Measurements from ENCODE around the gene ZNF292.
"Not testable (repeated sequence)": the region's sequence is repeated elsewhere in the genome, so short reads cannot be mapped to it uniquely, and the experiment has no call there.

ZNF292 gene

DNA sequence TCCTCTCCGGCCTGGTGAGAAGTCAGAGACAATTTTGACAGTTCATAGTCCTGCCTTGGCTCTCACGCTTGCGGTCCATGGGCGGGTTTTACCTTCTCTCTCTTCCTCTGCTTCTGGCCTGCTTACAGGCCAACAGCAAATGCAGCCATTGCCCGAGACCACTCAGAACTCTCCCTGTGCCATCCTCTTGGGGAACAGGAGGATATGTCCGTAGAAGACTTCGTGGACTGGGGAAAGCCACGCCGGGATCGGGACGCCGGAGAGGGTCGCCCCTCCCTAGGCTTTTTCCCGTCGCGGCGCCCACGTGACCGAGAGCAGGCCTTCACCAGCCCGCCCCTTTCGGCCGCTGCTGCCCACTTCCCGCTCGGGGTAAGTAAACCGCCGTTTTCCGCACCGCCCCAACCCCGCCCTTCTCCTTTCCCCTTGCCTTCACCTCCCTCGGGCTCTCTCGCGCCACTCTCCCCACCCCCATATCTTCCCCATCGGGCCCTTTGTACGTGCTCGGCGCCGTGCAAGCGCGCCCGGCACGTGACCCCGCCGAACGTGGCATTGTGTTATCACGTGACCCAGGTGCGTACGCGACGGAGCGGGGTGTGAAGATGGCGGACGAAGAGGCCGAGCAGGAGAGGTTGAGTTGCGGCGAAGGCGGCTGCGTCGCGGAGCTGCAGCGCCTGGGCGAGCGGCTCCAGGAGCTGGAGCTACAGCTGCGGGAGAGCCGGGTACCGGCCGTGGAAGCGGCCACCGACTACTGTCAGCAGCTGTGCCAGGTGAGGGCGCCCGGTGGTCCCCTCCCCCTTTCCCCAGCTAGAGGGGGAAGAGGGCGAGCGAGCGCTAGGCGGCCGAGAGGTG lies at the start of gene ZNF292:
ZNF292 (plus strand) TSS at position 573 of the 849 bp plus-strand sequence; CDS start at position 600, 27 bp downstream.
- peak; percentile 92 to 95 for DNase-seq

DNA sequence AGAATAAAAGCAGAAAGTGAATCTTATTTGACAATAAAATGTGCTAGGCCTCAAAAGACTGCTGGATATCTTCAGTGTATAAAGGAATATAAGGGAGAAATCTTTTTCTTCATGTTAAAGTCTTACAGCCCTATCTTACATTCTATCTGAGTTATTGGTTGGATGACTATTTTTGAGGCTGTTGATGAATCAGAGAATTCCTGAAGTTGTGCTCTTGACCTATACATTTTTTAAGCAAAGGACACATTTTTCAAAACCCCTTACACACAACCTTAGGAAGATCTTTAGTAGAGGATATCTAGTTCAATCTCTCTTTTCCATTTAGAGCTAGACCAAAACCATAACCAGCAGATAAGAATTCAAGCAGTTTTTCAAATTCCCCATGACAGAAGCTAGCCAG lies 49.5 kb upstream of the ZNF292 start:
- DNase-seq, result no peak

DNA sequence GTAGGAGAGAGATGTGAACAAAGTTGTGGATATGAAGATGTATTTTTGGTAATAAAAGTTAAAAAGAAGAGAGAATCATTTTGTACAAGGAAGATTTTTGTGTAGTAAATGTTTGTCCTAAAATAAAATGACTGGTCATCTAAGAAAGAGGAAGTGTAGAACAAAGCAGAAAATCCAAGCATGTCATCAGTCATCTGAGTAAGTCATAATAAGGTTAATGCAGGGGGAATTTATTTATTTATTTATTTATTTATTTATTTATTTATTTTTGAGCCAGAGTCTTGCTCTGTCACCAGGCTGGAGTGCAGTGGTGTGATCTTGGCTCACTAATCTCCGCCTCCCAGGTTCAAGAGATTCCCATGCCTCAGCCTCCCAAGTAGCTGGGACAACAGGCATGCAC lies 44.7 kb upstream of the ZNF292 start:
- no peak for DNase-seq

DNA sequence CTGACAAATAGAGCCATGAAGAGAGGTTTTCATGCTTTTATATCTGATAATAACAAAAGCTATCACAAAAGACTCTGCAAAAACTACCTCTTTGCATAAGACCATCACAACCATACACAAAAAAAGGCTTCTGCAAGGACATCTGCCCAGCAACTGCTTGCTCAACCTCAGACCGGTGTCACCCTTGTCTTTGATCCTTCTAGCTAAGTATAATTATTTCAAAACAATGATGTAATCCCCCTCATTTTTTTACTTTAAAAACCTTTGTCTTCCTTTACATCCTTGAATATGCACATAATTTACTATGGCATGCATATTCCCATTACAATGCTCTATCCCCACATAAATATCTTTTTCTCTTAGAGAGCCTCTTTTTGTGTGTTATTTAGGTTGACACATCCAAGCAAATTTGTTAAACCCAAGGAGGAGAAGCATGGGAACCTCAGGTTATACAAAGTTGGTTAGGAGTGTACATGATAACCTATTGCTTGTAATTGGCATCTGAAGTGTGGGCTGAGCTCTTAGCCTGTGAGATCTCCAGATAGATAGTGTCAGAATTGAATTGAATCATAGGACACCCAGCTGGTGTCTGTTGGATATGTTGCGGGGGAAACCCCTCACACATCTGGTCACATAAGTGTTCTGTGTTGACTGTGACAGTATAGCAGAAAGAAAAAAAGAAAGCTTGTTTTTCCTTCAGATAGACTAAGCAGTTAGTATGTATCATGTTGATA lies 39.8 kb upstream of the ZNF292 start:
- no peak for DNase-seq

DNA sequence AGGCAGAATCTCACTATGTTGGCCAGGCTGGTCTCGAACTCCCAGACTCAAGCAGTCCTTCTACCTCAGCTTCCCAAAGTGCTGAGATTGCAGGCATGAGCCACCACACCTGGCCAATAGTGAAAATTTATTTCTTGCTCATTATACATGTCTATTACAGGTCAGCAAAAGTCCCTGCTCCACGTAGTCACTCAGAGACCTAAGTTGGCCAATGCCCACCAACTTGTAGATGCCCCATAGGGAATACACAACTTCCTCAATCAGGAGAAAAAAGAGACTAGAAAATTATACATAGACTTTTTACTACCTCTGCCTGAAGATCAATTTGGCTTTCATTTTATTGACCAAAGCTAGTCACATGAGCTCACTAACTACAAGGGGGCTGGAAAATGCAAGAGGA lies 38.4 kb upstream of the ZNF292 start:
- no peak for DNase-seq

DNA sequence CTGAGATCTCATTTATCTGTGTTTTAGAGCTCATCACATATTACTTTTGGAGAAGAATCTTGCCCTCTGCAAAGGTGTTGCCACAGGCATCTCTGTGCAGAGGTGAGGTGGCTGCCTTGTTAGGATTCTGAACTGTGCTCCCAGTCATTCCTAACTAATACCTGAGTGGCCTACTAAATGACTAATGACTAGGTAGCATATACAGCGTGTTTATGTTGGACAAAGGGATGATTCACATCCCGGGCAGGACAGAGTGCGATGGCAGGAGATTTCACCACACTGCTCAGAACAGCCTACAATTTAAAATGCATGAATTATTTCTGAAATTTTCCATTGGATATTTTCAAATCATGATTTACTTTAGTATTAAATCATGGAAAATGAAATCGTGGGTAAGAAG lies 37.3 kb upstream of the ZNF292 start:
- DNase-seq, result no peak

DNA sequence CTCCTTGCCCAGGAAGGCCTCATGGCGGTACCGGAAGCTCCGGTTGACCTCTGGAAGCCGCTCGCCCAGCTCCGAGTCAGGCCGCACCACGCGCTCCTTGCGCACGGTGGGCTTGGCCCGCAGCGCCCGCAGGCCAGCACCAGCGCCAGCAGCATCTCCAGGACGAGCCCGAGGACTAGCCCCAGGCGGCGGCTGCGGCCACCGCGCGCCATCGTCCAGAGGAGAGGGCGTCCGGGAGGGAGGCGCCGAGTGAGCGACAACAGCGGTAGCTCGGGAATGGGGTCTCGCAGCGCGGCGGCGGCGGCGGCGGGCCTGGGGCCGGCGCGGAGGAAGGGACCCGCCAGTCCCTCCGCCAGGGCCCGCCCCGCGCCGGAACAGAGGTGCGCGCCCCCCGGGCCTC lies 32.9 kb upstream of the ZNF292 start:
- DNase-seq, result no peak

DNA sequence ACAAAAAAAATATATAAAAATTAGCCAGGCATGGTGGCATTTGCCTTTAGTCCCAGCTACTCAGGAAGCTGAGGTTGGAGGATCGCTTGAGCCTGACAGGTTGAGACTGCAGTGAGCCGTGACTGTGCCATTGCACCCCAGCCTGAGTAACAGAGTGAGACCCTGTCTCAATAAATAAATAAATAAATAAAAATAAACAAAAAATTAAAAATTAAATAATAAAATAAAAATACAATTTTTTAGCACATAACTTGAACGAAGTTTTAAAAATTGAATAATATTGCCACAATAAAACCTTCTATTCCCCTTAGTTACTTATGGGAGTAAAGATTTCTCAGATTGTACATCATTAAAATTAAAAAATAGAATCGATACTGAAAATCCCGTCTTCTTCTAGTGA lies 31.3 kb upstream of the ZNF292 start:
- DNase-seq, result no peak

DNA sequence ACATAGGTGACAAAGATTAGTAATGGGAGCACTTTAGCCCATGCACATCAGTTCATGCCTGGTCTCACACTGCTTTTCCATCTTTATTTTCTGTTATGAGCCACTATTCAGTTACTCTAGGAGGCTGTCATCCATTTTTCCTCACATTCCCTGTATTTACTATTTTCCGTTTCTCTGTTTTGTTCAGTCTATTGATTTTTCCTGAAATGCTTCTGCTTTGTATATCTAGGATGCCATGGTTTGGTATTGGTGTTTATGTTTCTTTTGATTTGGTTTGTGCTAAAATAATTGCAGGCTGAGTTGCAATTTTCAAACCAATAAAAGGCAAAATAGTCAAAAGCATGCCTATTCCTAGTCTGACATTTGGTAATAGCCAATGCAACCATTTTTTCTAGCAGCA lies 28.9 kb upstream of the ZNF292 start:
- no peak for DNase-seq

DNA sequence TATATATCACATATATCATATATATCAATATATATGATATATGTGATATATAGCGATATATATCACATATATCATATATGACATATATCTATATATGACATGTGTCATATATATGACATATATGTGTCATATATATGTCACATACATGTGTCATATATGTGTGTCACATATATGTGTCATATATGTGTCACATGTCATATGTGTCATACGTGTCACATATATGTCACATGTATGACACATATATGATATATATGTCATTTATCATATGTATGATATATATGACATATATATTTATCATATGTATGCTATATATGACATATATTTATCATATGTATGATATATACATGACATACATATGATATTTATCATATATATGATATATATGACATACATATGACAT lies 27.6 kb upstream of the ZNF292 start:
- no peak for DNase-seq

DNA sequence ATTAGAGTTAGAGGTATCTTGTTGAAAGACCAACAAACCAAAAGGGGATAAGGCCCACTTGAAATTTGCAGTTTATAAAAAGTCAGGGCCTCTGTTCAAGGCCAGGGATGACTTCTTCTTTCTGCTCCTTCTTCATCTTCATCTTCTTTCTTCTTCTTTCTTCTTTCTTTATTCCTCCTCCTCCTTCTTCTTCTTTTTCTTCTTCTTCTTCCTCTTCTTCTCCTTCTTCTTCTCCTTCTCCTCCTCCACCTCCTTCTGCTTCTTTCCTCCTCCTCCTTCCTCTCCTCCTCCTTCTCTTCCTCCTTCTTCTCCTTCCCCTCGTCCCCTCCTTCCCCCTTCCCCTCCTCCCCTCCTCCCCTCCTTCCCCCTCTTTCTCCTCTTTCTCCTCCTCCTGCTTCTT lies 18.4 kb upstream of the ZNF292 start:
- DNase-seq, result no peak

DNA sequence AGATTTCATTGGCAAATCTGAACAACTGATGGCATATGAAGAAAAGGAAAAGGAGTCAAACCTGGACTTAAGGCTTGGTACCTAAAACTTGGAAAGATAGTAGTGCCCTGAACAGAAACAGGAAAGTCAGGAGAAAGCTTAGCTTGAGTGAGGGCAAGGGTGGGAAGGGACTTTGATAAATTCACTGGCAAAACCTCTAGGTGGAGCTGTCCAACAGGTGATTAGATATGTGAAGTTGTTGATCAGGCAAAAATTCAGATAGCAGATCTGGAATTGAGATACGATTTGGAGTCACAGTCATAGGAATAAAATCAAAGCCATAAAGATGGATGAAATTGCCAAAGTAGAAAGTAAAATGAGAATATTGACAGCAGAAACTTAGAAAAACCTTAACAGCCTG lies 16.1 kb upstream of the ZNF292 start:
- DNase-seq, result peak; percentile 35 to 47

DNA sequence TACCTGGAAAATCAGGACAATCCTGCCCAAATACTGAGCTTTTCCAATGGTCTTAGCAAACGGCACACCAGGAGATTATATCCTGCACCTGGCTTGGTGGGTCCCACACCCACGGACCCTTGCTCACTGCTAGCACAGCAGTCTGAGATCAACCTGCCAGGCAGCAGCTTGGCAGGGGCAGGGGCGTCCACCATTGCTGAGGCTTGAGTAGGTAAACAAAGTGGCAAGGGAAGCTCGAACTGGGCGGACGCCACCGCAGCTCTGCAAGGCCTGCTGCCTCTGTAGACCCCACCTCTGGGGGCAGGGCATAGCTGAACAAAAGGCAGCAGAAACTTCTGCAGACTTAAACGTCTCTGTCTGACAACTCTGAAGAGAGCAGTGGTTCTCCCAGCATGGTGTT lies 15.4 kb upstream of the ZNF292 start:
- not testable (repeated sequence) for DNase-seq

DNA sequence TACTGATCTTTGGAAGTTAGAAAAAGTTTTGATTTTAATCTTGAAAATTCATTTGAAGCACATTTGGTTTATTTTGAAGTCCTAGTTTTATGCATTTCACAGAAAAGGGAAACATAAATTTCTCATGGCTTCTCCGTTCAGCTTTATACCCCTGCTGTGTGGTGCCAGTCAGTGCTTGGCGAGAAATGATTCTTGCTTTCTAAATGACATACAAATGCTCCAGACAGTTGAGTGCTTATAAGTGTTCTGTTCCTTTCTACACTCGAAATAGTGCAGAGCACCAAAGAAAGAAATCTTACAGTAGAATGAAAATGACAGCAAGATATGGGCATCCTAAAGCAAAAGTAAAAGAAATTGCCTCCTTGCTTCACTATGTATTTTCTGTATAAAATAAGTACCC lies 9.0 kb upstream of the ZNF292 start:
- no peak for DNase-seq

DNA sequence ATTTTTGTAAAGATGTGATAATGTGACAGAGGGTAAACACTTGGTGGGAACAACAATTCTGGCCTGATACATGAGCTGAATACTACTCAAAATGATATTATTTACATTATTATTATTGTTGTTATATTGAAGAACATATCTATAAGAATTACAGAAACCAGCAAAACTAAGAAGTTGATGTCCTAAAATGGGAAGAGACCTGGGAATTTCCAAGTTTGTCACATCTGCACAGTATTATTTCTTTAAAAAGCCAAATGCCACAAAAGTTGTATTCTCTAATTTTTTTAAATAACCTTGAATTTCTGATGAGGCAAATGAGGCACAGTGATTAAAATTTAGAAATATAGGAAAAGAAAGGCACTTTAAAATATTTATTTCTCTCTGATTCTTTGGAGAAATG lies 5.0 kb upstream of the ZNF292 start:
- no peak for DNase-seq

DNA sequence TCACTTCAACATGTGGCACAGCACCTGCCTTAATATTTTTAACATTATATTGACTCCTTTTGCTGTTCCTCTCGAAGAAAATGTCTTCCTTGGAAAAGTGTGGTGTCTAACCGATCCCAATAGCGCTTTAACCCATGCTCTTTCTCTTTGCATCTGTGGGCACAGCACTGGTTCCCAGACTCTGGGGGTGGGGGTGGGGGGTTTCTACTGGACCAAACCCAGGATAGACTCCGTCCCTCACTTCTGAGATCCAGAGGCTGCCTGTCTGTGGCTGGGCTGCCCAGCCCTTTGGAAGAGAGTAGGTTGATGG lies 3.9 kb upstream of the ZNF292 start:
- DNase-seq, result no peak

DNA sequence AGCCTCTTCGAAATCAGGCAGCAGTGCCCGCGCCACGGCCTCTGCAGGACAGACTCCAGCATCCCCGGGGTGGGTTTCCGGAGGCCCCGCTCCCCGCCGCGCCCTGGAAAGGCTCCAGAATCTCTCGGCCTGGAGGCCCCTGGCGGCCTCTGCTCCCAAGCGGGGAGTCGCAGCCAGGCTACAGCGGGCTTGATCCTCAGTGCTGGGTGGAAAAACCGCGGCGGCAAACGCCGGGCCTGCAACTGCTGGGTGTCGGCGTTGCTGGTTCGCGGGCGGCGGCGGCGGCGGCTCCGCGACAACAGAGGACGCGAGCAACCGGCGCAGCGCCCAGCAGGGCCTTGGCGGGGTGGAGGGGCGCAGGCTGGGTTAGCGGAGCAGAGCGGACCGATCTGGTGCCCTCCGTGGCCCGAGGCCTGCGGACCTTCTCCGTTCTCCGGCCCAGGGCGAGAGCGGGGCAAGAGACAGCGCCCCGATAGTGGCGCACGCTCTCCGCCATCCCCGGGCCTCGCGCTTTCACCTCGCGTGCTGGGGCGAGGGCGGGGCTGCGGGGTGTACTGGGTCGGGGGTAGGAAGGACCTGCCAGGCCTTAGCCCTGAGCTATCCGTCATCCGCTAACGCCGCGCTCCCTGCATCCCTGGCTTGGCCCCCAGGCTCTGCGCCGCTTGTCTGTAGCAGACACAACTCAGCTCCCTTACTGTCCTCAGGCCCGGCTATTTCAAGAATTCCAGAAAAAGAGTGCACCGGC lies 3.4 kb upstream of the ZNF292 start:
- peak; percentile 22 to 60 for DNase-seq

DNA sequence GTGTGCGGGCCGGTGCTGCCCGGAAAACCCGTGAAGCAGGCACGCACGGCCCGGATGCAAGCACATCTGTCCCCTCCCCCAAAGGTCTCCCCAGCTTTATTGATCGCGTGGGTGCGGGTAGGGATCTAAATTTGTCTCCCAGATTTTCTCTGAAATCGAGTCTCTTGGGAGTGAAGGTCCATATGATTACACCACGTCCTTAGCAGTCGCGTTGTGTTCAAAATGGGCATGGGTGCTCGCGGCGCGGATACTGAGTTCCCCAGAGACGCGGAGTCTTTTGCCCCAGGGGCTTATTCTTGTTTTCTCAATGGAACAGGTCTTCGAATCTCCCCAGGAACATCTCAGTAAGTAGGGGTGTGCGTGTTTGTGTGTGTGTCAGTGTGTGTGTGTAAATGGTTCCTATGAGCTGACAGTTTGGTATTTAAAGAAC lies 2.8 kb upstream of the ZNF292 start:
- peak in 1 of 2 experiments; percentile 34 for DNase-seq

DNA sequence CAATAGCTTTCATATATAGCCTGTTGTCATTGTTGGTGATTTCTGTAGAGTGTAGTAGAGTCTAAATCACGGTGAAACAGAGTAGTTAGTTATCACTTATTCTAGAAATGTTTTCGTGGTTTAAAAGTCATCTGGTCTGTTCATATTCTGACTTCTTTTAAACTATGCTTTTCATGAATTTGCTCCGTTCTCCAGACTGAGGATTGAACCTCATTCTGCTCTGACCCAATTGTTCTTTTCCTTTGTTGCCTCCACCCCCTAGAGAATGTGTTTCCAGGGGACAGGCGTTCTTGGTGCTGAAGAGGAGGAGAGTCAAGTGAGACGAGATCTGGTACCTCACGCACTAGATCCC lies 748 bp upstream of the ZNF292 start:
- peak in 1 of 2 experiments; percentile 67 for DNase-seq

DNA sequence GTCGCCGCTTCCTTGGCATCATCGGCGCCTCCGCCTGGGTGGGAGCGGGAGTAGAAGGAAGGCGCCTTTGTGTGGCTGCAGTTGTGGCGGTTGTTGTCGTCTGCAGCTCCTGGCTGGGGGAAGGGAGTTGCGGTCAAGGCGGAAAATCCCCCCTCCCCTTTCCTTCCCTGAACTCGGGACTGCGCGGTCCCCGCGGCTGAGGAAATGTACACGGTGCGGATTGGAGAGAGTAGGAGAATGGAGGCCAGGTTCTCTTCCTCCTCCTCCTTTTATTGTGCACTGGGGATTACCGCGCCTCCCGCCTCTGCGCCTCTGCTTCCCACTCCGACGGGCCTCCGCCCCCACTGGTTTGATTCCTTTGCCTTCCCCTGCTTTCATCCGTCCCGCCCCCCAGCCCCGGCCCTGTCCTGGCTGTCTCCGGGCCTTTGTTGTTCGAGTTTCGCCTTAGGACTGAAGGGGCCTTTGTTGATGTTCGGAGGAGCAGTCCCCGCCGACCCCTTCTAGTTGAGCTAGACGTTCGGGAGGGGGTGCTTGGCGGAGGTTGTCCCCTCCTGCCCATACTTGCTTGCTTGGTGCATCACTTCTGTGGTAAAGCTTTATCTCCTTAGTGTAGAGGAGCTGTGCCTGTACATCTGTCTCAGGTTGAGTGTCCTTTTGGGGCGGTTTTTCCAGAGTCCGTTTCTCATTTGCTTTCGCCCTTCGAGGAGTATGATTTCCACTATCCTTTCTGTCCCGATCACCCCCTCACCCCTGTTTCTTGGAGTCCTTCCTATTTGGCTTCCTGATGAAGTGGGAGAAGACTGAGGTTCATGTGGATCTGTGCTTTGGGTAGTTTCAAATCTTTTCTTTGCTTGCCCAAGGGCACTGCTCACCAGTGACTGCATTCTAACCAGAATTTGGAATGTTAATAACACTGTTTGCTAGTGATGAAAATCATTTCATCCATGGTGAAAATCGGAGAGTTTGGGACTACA lies 764 bp downstream of the ZNF292 start:
- DNase-seq, result no peak

DNA sequence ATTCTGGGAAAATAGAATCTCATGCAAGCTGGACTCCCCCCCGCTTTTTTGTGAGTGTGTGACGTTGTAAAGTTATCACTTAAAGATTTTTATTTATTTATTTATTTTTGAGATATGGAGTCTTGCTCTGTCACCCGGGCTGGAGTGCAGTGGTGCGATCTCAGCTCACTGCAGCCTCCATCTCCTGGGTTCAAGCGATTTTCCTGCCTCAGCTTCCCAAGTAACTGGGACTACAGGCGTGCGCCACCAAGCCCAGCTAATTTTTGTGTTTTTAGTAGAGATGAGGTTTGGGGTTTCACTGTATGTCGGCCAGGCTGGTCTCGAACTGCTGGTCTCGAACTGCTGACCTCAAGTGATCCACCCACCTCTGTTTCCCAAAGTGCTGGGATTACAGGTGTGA lies 2.2 kb downstream of the ZNF292 start:
- not testable (repeated sequence) for DNase-seq

DNA sequence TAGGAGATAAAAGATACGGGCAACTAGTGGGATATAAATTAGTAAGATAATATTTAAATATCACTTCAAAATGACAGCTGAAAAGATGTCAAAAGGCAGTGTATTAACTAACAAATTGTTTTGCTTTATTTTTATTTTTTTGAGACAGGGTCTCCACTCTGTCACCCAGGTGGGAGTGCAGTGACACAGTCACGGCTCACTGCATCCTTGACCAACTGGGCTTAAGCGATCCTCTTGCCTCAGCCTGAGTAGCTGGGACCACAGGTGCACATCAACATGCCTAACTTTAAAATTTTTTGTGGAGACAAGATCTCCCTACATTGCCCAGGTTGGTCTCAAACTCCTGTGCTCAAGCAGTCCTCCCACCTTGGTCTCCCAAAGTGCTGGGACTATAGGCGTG lies 5.9 kb downstream of the ZNF292 start:
- no peak for DNase-seq

DNA sequence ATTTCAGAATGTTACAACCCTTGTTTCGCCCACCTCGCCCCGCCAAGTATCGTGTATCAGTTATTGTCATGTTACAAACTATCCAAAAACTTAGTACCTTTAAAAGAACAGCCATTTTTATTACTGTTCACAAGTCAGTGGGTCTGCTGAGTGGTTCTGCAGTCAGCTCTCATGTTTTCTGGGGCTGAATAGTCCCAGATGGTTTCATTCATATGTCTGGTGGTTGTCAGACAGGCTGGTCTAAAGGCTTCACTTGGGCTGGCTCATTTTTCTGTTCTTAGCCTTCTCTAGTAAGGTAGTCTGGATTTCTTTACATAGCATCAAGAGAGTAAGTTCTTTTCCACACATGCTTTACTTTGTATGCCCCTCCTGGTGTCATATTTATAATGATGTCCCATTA lies 8.6 kb downstream of the ZNF292 start:
- DNase-seq, result no peak

All from NCI-H446 (cell line).